ENCODE data around the gene CYP46A1.
A peak's percentile ranks its signal among the peaks of the same experiment; 100 is the strongest.

Gene CYP46A1

GRCh38 chr14:99732436-99733210 is 48.5 kb downstream of the CYP46A1 start:
- peak; percentile 24 for DNase-seq

GRCh38 chr14:99733211-99733539 is 49.1 kb downstream of the CYP46A1 start:
- DNase-seq: no peak

GRCh38 chr14:99733540-99734405 is 49.7 kb downstream of the CYP46A1 start:
- no peak for DNase-seq

GRCh38 chr14:99734406-99735051 is 50.4 kb downstream of the CYP46A1 start:
- no peak for DNase-seq

GRCh38 chr14:99735189-99736135 is 51.4 kb downstream of the CYP46A1 start:
- no peak for DNase-seq

- no peak for DNase-seq
Measured at GRCh38 chr14:99736603-99737371, 52.7 kb downstream of the CYP46A1 start.

- no peak for DNase-seq
Measured at GRCh38 chr14:99737451-99737951, 53.4 kb downstream of the CYP46A1 start.

- DNase-seq: no peak
Measured at GRCh38 chr14:99737956-99738667, 54.0 kb downstream of the CYP46A1 start.

- no peak for DNase-seq
Measured at GRCh38 chr14:99740411-99740810, 56.3 kb downstream of the CYP46A1 start.

GRCh38 chr14:99741227-99741976 is 57.3 kb downstream of the CYP46A1 start:
- no peak for DNase-seq

GRCh38 chr14:99742074-99742473 is 58.0 kb downstream of the CYP46A1 start:
- no peak for DNase-seq

GRCh38 chr14:99742509-99743487 is 58.7 kb downstream of the CYP46A1 start:
- DNase-seq: no peak

GRCh38 chr14:99744199-99744872 is 60.2 kb downstream of the CYP46A1 start:
- no peak for DNase-seq

GRCh38 chr14:99744873-99745224 is 60.8 kb downstream of the CYP46A1 start:
- no peak for DNase-seq

- DNase-seq: no peak
Measured at GRCh38 chr14:99745307-99745951, 61.3 kb downstream of the CYP46A1 start.

- DNase-seq: no peak
Measured at GRCh38 chr14:99747167-99747566, 63.1 kb downstream of the CYP46A1 start.

- DNase-seq: no peak
Measured at GRCh38 chr14:99747582-99748330, 63.7 kb downstream of the CYP46A1 start.
